GM18861 (cell line): Measurements from ENCODE around the gene SF3B1.
"Not testable (repeated sequence)": the region's sequence is repeated elsewhere in the genome, so short reads cannot be mapped to it uniquely, and the experiment has no call there.

ENCODE experiments used
- ATAC-seq: cut with Tn5 transposase; IDR thresholded peaks from one replicate; pipeline ENCODE4 v1.9.1; 2021; ENCODE audit not compliant: unreplicated experiment

Gene SF3B1, protein sequence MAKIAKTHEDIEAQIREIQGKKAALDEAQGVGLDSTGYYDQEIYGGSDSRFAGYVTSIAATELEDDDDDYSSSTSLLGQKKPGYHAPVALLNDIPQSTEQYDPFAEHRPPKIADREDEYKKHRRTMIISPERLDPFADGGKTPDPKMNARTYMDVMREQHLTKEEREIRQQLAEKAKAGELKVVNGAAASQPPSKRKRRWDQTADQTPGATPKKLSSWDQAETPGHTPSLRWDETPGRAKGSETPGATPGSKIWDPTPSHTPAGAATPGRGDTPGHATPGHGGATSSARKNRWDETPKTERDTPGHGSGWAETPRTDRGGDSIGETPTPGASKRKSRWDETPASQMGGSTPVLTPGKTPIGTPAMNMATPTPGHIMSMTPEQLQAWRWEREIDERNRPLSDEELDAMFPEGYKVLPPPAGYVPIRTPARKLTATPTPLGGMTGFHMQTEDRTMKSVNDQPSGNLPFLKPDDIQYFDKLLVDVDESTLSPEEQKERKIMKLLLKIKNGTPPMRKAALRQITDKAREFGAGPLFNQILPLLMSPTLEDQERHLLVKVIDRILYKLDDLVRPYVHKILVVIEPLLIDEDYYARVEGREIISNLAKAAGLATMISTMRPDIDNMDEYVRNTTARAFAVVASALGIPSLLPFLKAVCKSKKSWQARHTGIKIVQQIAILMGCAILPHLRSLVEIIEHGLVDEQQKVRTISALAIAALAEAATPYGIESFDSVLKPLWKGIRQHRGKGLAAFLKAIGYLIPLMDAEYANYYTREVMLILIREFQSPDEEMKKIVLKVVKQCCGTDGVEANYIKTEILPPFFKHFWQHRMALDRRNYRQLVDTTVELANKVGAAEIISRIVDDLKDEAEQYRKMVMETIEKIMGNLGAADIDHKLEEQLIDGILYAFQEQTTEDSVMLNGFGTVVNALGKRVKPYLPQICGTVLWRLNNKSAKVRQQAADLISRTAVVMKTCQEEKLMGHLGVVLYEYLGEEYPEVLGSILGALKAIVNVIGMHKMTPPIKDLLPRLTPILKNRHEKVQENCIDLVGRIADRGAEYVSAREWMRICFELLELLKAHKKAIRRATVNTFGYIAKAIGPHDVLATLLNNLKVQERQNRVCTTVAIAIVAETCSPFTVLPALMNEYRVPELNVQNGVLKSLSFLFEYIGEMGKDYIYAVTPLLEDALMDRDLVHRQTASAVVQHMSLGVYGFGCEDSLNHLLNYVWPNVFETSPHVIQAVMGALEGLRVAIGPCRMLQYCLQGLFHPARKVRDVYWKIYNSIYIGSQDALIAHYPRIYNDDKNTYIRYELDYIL

DNA sequence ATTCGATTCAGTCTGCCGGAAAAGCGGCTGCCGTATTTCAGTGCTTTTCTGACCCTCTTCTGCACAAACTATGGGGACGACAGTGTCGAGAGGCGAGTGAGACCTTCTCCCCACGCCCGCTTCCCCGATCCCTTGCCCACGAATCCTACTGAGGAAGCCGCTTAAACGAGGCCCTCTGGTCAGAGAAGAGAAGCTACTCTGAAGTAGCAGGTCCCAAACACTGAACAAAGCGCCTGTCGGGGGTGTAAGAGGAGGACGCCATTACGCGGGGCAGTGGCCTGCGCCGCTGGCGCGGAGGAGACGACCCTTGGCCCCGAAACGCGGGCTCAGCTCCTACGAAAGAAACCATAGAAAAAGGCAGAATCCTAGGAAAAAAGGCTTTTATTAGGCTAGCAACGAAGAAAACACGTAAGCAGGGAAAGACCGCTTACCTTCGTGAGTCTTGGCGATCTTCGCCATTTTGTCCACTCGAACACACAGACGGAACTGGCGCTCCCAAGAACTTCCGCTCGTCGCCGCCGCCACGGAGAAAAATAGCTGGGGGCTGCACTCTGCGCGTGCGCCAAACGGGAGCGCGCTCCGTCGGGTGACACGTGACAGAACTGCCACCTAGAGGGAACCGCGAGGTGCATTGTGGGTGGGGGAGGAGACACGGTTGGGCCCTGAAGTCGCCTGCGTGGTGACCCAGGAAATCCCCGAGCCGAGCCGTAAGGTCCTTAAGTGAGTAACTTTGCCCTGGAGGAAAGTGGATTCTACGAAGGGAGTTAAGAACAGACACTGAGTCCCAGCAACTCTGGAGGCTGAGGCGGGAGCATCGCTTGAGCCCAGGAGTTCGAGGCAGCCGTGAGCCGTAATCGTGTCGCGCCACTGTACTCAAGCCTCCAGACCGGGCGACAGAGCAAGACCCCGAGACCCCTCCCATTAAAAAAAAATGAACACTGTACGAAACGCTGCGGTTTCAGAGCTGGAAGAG lies at the start of gene SF3B1:
Gene SF3B1, minus strand, starts transcription at position 488 of the 973 bp plus-strand sequence. Its CDS starts 29 bp downstream, at position 459.
- ATAC-seq: peak; percentile 89

DNA sequence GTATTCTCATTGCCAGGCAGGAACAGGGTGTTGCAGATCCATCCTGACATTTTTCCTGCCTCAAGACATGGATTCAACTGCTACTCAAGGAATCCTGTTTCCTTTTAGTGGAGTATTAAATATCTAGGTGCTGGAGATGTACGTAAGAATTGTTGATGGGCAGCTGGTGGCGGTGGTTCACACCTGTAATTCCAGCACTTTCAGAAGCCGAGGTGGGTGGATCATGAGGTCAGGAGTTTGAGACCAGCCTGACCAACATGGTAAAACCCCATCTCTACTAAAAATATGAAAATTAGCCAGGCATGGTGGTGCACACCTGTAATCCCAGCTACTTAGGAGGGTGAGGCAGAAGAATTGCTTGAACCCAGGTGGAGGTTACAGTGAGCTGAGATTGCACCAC lies 49.4 kb upstream of the SF3B1 start:
- ATAC-seq: not testable (repeated sequence)

DNA sequence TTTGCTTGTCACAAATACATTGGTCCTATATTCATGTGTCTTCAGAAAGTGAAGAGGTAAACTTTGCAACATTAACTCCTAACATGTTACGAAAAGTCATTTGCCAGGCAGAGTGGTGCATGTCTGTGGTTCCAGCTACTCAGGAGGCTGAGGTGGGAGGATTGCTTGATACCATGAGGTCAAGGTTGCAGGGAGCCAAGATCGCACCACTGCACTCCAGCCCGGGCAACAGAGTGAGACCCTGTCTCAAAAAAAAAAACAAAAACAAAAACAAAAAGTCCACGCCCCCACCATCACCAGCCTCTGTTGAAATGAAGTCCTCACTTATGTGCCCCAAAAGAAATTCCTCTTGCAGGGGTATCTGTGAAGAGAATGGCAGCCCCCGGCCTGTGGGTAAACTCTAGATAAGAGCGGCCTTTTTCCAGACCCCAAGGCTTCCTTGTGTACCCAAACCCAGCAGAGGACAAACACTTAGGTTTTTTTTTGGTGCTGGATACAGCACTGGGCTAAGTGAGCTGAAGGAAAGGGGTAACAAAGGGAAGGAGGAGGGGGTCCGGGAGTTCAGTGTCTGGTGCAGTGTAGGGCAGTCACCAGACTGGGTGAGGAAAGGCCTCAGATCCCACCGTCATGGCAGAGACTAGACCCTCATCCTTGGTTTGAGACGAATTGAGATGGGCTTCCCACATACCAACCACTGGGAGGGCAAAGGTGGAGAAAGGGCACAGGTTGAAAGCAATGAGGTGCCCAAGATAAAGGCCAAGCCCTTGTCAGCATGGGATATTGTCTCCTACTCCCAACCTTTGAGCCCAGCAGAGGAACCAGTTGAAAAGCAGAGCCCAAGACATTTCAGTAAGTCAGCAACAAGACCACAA lies 45.6 kb upstream of the SF3B1 start:
- no peak for ATAC-seq

DNA sequence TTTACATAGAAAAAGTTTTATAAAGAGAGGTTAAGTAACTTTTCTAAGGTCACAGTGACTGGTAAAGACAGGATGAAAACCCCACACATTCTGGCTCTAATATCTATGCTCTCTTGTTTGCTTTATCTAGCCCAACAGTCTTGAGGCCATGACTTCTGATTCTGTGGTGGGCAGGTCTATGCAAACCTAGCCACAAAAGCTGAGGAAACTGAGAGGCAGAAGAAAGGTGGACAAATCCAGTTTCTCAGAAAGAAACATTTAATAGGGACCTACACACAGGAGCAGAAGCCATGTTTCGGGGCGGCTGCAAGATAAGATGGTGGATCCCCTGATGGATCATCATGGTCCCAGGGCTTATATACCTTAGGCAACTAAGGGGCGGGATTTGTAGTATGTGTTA lies 43.0 kb upstream of the SF3B1 start:
- ATAC-seq: no peak

DNA sequence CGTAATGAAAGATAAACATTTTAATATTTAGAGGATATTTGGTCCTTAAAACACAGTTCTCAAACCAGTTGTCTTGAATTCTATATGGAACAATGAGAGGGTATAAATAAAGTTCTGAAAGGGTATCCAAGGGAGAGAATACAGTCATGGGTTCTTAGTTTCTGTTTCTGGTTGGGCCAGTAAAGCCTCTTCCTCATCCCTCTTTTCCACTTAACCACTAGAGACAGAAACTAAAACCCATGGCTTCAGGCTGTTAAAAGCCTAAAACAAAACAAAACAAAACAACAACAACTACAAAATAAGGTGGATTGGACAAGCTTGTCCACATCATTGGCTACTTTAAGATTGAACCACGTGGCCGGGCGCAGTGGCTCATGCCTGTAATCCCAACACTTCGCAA lies 37.3 kb upstream of the SF3B1 start:
- no peak for ATAC-seq

DNA sequence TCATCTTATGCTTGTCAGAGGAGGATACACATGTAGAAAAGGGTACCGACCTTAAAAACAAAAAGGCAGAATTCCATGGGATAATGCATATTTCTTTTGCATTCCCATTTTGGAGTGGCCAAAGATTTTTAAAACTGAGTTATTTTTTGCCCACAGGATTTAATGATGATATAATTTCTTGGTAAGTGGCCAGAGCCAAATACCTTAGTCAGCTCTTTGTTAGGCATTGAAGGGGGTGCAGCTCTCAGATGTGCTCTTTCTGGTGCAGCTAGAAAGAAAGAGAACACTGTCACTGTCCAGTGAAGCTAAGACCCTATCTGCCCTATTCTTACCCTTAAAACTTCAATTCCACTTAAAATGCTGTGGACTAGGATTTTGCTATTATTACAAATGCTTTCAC lies 29.3 kb upstream of the SF3B1 start:
- ATAC-seq: no peak

DNA sequence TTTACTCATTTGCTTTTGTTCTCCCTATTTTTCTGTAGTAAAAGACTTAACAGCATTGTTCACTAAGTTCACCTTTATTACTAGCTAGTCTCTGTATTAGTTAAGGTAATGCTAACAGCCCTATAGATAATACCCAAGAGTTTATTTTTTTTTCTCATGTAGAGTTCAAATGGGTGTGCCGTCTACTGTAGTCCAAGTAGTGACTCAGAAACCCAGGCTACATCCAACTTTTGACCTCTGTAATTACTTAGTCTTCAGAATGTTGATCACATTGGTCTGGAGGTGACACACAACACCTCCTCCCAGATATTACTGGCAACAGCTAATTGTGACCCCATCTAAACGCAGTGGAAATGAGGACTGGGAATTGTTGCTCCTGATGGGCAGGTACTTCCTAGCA lies 26.2 kb upstream of the SF3B1 start:
- no peak for ATAC-seq

DNA sequence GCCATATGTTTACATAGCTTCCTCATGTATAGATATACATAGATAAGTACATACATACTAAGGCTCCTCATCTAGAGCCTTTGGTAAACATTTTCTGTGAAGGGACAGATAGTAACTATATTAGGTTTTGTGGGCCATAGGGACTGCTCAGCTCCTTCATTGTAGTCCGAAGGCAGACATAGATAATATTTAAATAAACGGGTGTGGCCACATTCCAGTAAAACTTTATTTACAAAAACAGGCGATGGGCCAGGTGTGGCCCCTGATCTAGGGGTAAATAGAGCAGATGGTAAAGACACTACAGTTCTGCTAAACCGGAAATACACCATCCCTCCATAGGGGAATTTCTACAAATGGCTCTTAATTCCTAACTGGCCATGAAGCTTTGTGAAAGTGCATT lies 25.8 kb upstream of the SF3B1 start:
- no peak for ATAC-seq

DNA sequence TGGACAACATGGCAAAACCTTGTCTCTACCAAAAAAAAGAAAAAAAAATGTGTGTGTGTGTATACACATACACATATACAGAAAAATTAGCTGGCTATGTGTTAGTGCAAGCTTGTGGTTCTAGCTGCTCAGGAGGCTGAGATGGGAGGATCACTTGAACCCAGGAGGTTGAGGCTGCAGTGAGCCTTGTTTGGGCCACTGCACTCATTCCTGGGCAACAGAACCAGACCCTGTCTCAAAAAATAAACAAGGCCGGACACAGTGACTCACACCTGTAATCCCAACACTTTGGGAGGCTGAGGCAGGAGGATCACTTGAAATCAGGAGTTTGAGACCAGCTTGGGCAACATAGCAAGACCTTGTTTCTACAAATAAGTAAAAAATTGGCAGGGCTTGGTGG lies 20.6 kb upstream of the SF3B1 start:
- ATAC-seq: no peak

DNA sequence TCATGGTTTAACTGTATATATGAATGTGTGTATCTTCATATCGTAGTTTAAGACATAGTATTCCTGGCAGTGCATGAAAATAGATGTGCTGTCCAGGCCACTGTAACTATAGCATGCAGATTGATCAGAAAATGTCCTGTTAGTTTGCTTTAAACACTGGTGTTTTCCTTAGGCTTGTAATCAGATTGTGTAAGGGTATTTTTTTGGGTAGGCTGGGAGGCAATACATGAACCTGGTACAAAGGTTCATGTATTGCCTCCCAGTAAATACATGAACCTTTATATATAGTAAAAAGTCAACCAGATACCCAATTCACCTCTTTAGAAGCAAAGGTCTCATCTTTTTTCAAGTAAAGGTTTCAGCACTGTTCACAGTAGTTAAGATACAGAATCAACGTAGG lies 20.1 kb upstream of the SF3B1 start:
- ATAC-seq: no peak

DNA sequence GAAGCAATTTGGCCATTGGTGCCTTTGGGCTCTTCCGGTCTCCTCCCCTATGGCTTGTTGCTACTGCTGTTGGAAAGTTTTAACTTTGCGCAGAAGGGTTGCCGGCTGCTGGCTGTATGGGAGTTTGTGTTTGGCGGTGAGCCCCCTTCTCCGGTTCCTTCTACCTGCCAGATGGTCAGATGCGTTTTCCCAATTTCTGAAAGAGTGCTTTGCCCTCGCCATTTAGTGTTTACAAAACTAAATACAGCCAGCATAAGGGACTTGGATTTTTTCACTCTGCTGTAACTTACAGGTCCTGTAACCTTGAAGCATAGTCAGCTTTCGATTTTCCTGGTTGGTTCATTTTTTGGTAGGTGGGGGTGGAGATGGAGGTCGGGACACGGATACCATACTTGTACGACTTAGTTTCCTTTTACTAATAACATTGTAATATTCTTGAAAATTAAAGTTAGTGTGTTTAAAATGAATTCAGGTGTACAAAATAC lies 19.1 kb upstream of the SF3B1 start:
- ATAC-seq: peak; percentile 17

DNA sequence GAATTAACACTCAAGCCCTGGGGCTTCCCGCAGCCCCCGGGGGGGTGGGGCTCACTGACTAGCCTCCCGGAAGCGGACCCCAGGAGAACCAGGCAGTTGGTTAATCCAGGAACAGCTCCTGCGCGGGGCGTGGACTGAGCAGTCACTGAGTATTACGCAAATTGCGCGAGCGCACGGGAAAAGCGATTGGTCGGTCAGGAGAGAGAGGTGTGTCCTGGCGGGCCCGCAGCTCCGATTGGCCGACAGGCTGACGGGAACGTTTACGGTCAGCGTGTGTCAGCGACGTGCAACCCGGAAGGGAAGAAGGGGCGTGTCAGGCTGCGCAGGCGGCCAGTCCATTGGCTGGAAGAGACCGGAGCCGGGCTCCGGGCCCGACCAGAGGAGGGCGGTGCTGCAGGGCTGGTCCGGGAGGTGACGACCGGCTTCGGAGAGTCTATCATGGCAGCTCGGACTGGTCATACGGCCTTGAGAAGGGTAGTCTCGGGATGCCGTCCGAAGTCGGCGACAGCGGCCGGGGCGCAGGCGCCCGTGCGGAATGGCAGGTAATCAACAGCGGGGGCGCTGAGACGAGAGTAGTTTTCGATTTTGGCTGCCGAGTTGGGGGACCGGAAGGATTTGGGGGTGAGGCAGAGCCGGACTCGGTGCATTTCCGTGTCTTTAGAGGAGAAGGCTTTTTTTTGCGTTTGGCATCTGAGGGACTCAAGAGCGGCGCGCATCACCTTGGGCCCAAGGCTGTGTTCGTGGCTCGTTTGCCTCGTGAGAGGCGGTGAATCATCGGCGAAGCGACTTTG lies 18.5 kb upstream of the SF3B1 start, which contains the start of gene COQ10B:
Gene COQ10B, plus strand, starts transcription at position 430 of the 791 bp plus-strand sequence. Its CDS starts 9 bp downstream, at position 439.
- peak; percentile 95 for ATAC-seq

DNA sequence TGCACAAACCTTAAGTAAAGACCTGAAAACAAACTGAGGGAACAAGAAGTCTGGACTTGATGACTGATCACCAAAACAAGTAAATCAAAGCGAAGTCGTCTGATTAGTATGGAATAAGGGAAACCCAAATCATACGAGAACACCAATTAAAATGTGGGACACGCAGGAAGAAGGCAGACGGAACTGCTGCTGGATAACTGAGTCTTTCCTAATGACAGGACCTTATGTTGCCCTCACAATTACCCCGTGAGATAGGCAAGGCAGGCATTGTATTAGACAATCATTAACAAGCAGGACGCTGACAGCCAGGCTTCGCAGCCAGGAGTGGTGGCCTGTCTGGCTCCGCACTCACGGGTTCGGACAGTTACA lies 17.9 kb upstream of the SF3B1 start:
- no peak for ATAC-seq

DNA sequence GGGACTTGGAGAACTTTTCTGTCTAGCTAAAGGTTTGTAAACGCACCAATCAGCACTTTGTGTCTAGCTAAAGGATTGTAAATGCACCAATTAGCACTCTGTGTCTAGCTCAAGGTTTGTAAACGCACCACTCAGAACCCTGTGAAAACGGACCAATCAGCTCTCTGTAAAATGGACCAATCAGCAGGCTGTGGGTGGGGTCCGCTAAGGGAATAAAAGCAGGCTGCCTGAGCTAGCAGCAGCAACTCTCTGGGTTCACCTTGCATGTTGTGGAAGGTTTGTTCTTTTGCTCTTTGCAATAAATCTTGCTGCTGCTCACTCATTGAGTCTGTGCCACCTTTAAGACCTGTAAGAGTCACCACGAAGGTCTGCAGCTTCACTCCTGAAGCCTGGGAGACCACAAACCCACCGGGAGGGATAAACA lies 16.1 kb upstream of the SF3B1 start:
- ATAC-seq: not testable (repeated sequence)

DNA sequence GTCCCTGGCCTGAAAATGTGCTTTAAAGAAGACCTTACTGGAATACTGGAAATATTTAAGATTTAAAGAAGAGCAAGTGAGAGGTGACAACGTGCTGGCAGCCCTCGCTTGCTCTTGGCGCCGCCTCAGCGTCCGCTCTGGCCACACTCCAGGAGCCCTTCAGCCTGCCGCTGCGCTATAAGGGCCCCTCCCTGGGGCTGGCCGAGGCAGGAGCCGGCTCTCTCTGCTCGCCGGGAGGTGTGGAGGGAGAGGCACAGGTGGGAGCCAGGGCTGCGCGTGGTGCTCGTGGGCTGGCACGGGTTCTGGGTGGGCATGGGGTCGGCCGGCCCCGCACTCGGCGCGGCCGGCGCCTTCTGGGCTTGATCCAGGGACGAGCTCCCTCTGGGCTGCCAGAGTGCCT lies 15.6 kb upstream of the SF3B1 start:
- no peak for ATAC-seq

DNA sequence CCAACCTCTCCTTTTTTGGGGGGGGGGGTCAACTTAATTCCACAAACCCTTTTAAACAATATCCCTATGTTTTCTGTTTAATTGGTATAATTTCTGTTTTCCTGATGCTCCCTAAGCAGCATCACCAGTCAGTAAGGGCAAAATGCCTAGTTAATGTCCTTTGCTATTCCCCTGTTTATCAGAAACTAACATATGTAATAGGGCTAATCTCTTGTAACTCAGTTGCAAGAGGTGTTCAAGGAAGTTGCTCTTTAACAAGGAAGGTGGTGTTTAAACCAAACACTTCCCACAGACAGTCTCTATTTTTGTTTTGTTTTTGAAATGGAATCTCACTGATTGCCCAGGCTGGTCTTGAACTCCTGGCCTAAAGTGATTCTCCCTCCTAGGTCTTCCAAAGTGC lies 12.0 kb upstream of the SF3B1 start:
- no peak for ATAC-seq

DNA sequence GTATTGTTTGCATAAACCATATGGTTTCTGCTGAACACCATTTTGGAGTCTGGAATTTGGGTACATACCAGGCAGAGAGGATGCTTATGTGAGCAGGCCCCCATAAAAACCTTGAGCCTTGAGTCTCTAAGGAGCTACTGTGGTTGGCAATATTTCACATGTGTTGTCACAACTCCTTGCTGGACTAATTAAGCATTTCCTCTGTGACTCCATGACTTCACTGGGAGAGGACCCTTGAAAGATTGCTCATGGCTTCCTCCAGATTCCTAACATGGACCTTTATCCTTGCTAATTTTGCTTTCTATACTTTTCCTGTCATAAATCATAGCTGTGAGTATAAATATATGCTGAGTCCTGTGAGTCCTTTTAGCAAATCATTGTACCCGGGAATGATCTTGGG lies 10.9 kb upstream of the SF3B1 start:
- ATAC-seq: no peak

DNA sequence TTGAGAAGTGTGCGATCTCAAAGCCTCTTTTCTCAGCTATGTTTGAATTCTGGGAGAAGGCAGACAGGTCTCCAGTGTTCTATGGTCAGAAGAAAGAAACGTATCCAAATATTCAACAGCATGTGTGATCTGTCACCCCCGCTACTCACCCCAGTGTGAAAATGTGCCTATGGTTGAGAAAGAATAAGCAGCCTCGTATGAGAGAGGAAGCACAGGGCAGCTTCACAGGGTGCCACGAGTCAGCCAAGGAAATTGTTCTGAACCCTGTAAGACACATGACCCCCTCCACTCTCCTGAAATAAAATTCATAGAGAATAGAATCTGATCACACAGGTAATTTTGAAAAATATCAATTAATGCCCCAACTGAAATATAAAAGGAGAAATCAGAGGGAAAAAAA lies 8.0 kb upstream of the SF3B1 start:
- no peak for ATAC-seq
